ENCODE data around the gene KCNK7.
"Not testable (repeated sequence)": the region's sequence is repeated elsewhere in the genome, so short reads cannot be mapped to it uniquely, and the experiment has no call there.

The KCNK7 gene

GRCh38 chr11:65571420-65571819 lies 24.2 kb downstream of the KCNK7 start:
- DNase-seq, result no peak

- peak; percentile 100 for DNase-seq
Observed at GRCh38 chr11:65569973-65570918, 25.4 kb downstream of the KCNK7 start, which contains the start of gene ZNRD2. TSS of gene ZNRD2 (plus strand) at chr11:65570477. CDS start at chr11:65570492, 15 bp downstream.

GRCh38 chr11:65569164-65569972 lies 26.2 kb downstream of the KCNK7 start:
- no peak for DNase-seq

- no peak for DNase-seq
Observed at GRCh38 chr11:65565624-65566453, 29.8 kb downstream of the KCNK7 start.

- not testable (repeated sequence) for DNase-seq
Observed at GRCh38 chr11:65564879-65565559, 30.6 kb downstream of the KCNK7 start.

GRCh38 chr11:65563601-65564000 lies 32.0 kb downstream of the KCNK7 start:
- DNase-seq, result no peak

GRCh38 chr11:65562788-65563187 lies 32.8 kb downstream of the KCNK7 start:
- DNase-seq, result no peak

- no peak for DNase-seq
Observed at GRCh38 chr11:65562020-65562419, 33.6 kb downstream of the KCNK7 start.

GRCh38 chr11:65560555-65561418 lies 34.8 kb downstream of the KCNK7 start:
- no peak for DNase-seq

GRCh38 chr11:65559951-65560537 lies 35.6 kb downstream of the KCNK7 start:
- no peak for DNase-seq

GRCh38 chr11:65559535-65559934 lies 36.1 kb downstream of the KCNK7 start:
- DNase-seq, result peak; percentile 57

GRCh38 chr11:65558930-65559509 lies 36.6 kb downstream of the KCNK7 start:
- no peak for DNase-seq

GRCh38 chr11:65558002-65558929 lies 37.3 kb downstream of the KCNK7 start, which contains the start of gene LTBP3:
TSS of gene LTBP3 (minus strand) at chr11:65558359. CDS start at chr11:65557959, 400 bp downstream.
- DNase-seq, result no peak

GRCh38 chr11:65557280-65558001 lies 38.2 kb downstream of the KCNK7 start:
- DNase-seq, result no peak

GRCh38 chr11:65556470-65557279 lies 38.9 kb downstream of the KCNK7 start:
- DNase-seq, result no peak

GRCh38 chr11:65555693-65556231 lies 39.8 kb downstream of the KCNK7 start:
- DNase-seq, result no peak

GRCh38 chr11:65554842-65555430 lies 40.7 kb downstream of the KCNK7 start:
- DNase-seq, result no peak
